CD4-positive, alpha-beta T cell treated with Interleukin-4 for 4 hours (primary cell): ENCODE data around the gene CHCHD10.
A peak's percentile ranks its signal among the peaks of the same experiment; 100 is the strongest.

Experiments used
- DNase-seq: peaks from one replicate; pipeline ENCODE4 v3.0.0-alpha.2; 2020

The CHCHD10 gene

GRCh38 chr22:23767673-23768548, at the start of gene CHCHD10:
Gene CHCHD10, minus strand, starts transcription at chr22:23767972. Its CDS starts 98 bp downstream, at chr22:23767874.
- peak; percentile 63 for DNase-seq

- no peak for DNase-seq
These were observed 49.4 kb upstream of the CHCHD10 start for GRCh38 chr22:23817146-23817545.

GRCh38 chr22:23816156-23816976, 48.6 kb upstream of the CHCHD10 start:
- DNase-seq, result no peak

GRCh38 chr22:23815541-23816155, 47.9 kb upstream of the CHCHD10 start:
- no peak for DNase-seq

GRCh38 chr22:23812378-23812777, 44.6 kb upstream of the CHCHD10 start:
- DNase-seq, result no peak

- no peak for DNase-seq
These were observed 39.1 kb upstream of the CHCHD10 start for GRCh38 chr22:23806837-23807236.

- DNase-seq, result no peak
These were observed 37.1 kb upstream of the CHCHD10 start for GRCh38 chr22:23804781-23805291.

GRCh38 chr22:23803001-23803819, 35.4 kb upstream of the CHCHD10 start:
- DNase-seq, result no peak

GRCh38 chr22:23801886-23802377, 34.2 kb upstream of the CHCHD10 start:
- DNase-seq, result no peak

- no peak for DNase-seq
These were observed 33.6 kb upstream of the CHCHD10 start for GRCh38 chr22:23801238-23801821.

- DNase-seq, result no peak
These were observed 32.8 kb upstream of the CHCHD10 start for GRCh38 chr22:23800297-23801237.

- no peak for DNase-seq
These were observed 28.7 kb upstream of the CHCHD10 start for GRCh38 chr22:23796461-23796860.

- DNase-seq, result no peak
These were observed 25.6 kb upstream of the CHCHD10 start for GRCh38 chr22:23793326-23793725.

GRCh38 chr22:23791738-23792645, 24.2 kb upstream of the CHCHD10 start:
- no peak for DNase-seq

- no peak for DNase-seq
These were observed 23.3 kb upstream of the CHCHD10 start for GRCh38 chr22:23790819-23791737.

- no peak for DNase-seq
These were observed 21.9 kb upstream of the CHCHD10 start for GRCh38 chr22:23789638-23790037.

- no peak for DNase-seq
These were observed 21.3 kb upstream of the CHCHD10 start for GRCh38 chr22:23789121-23789520.

GRCh38 chr22:23787910-23788309, 20.1 kb upstream of the CHCHD10 start:
- DNase-seq, result no peak
